Hematopoietic multipotent progenitor cell treated with erythropoietin and hydrocortisone succinate and interleukin-3 and kit ligand, for 17 days (in vitro differentiated cells): ENCODE results near the gene TNC.

Source experiments
- DNase-seq: peaks from one replicate; pipeline ENCODE4 v3.0.0-alpha.2; 2015; ENCODE audit warnings: low spot score

TNC gene

DNA sequence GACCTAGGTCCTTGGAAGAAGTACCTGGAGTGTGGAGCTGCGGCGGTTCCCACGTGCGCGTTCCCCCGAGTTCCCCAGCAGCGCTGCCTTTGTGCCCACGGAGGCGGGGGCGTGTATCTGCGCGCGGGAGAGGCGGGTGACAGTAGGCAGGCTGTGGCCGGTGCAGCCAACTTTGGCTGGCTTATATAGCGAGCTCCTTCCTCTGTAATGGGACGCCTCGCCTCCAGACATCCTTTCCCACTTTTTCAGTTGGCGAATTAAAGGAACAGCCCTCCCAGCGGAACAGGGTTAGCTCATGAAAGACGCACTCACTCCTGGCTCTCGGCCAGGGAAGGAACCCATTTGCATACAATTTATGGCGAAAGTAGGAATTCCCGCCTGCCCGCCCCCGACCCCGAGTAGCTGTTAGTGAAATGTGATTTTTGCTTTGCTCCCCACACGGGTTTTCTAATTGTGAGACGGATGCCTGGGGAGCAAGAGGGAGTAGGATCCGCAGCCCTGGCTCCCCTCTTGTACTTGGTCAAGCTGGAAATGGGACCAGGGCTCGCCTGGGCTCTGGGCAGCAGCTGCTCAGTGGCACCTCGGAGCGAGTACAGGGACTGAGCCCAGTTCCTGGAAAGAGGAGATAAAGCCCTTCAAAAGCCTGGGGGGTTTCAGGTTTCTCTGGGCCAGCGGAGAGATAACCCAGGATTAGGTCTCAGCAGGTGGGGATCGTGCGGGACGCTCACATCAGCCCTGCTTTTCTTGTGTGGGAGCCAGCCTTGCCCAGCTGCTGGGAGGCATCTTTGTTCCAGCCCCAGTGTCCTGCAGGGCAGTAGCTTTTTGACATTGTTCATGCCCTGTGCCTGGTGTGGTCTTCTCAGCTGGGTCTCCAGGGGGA, at the start of gene TNC:
TNC (minus strand) TSS at position 159 of the 880 bp plus-strand sequence. CDS start 27,139 bp downstream, outside the sequence.
- no peak for DNase-seq

DNA sequence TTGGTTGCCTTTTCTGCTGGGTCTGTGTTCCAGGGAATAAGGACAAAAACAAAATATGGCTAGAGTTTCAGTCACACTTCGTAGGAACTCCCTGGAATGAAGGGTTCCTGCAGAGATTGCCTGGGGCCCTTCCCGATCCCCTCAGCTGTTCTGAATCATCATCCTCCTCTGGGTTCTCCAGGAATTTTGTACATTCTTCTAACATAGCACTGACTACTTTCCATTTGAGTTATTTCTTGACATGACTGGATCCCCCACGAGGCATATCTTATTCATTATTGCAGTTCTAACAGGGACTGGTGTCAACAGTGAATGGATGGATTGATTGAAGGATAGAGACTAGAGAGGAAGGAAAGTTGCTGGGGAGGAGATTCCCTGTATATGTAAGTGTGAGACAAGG, 49.2 kb upstream of the TNC start:
- DNase-seq: no peak

DNA sequence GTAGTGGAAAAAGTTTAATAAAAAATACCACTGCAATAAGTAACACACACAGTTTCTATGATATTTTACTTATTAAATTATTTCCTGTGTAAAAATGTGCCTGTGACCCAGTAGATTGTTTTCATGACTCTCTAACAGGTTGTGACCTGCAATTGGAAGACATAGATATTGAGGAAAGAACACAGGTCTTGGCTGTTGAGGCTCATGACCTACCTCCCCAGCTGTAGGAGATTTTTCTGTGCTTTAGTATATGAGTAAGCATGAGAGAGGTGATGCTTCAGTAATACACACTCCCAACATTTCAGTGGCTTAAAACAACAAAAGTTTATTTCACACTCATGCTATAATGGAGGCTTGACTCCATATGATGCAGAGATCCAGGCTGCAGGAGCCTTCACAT, 47.3 kb upstream of the TNC start:
- DNase-seq: no peak

DNA sequence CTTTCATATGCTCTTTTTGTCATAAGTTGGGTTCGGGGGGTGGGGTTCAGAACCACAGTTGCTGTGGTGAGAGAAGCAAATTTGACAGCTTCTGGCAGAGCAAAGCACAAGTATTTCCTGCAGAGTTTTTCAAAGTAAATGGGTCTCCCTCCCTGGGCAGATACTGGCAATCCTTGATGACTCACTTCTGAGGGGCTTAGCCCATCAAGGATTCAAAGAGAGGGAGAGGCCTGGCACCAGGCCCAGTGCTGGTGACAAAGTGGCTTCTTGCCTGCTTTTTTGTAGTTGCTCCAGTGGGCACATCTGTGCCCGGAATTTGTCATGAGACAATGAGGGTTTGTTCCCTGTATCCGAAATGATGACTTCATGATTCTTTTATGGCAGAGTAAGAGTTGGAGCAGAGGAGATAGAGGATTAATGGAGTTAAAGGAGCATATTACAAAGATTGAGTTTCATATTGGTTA, 46.6 kb upstream of the TNC start:
- DNase-seq: no peak

DNA sequence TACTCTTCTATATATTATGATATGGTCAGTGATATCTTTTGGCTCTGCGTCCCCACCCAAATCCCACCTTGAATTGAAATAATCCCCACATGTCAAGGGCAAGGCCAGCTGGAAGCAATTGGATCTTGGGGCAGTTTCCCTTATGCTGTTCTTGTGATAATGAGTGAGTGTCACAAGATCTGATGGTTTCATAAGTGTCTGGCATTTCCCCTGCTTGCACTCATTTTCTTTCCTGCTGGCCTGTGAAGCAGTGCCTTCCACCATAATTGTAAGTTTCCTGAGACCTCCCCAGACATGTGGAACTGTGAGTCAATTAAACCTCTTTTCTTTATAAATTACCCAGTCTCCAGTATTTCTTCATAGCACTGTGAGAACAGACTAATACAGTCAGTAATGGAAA, 45.0 kb upstream of the TNC start:
- DNase-seq: no peak

DNA sequence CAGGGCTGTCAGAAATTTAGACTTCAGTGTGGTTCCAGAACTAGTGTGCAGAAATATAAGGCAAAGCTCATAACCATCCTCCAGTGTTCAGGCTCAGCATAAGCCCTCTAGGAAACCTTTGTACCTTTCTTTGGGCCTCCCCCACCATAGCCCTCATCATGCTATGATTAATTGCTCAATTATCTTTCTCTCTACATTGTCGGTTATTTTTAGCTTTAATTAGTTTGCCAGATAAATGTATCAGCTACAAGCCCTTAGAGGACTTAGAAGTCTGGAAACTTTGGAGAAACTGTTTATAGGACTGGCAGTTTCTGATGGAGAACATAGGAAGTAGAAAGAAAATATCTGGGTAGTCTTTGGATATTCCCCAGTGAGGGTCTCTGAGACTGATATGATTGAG, 43.5 kb upstream of the TNC start:
- DNase-seq: no peak

DNA sequence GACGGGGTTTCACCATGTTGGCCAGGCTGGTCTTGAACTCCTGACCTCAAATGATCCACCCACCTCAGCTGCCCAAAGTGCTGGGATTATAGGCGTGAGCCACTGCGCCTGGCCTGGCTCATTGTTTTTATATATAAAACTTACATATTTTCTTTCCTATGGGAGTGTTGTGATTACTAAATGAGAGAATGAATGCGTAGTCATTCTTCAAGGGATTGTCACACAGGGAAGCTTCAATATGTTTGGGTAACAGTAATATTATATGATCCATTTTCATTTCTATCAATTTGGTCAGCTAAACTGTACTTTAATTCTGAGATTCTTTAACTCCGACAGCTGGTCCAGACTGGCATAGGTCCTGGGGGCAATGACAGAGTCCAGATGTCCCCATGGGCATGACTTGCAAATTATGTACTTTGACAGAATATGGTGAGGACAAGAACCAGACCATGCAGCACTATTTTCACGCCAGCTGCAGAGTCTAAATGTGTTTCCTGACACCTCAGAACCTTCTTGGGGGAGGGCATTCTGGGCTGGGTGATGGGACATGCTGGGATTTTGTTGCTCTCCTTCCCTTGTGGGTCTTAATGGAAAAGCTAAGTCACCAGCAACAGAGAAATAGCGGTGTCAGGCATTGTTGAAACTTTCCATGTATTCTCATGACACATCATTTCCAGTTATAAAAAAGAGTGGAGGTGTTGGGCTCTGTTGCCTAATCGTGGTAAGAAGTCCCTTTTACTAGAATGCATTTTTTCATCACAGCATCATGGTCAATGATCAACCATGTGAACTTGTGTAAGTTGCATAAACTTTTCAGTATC, 40.9 kb upstream of the TNC start:
- no peak for DNase-seq

DNA sequence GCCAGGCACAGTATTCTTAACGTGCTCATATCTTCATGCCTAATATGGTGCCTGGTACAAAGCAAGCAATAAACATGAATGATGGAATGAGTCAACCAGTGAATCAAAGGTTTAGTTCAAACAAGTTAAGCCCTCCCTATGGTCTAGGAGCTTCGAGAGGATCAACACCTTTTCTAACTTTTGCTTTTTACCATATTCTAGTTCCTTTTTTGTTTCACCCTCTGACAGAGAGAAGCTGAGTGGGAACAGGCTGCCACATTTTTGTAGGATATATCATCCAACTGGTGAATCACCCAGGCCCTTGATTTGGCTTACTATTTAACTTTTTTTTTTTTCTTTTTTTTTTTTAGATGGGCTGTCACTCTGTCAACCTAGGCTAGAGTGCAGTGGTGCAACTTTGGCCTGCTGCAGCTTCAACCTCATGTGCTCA, 39.3 kb upstream of the TNC start:
- no peak for DNase-seq

DNA sequence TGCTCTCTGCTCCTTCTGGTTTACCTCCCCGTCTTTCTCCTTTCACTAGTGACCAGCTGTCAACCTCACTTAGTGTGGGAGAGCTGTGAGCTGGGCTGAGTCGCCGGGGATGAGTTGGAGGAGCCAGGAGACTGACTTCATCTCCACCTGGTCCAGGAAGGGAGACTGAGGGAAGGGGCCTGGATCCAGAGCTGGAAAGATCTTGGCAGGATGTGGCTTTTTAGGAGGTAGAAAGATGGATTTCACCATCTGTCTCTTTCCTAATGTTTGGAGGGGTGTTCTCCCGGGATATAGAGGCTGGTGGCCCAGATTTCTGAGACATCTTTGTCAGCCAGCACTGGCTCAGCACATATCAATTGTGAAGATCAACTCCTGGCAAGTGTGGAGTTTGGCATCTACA, 37.1 kb upstream of the TNC start:
- DNase-seq: no peak

DNA sequence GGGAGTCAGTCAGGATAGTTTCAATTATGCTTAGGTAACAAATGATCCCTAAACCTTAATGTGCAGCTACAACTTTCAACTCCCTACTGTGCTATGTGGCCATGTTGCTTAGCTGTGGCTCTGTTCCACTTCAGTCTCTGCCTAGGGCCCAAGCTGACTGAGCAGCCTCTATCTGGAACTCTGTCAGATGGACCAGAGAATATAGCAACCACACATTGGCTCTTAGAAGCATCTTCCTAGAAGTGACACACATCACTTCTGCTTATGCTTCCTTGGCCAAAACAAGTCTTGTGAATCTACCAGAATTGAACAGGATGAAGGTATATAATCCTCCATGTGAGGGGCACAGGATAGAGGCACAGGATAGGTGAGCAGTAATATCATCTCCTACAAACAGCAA, 36.7 kb upstream of the TNC start:
- DNase-seq: no peak

DNA sequence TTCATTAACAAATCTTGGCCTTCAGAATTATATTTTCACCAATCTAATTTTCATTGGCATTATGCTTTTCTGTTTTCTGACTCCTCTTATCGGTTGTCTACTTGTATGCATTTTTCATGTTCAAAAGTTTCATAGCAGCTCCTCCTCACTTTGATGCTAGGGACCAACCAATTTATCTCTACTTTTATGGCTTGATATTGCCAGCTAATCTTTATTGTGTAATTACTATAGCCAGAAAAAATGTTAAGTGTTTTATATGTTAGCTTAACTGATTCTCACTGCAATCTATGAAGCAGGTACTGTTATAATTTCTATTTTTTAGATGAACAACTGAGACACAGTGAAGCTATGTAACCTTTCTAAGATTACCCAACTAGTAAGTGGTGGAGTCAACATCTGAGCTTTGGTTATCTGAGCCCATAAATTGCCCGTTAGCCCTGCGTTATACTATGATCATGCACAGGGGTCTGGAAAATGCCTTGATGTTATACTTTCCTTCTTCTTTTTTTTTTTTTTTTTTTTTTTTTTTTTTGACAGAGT, 34.4 kb upstream of the TNC start:
- DNase-seq: no peak

DNA sequence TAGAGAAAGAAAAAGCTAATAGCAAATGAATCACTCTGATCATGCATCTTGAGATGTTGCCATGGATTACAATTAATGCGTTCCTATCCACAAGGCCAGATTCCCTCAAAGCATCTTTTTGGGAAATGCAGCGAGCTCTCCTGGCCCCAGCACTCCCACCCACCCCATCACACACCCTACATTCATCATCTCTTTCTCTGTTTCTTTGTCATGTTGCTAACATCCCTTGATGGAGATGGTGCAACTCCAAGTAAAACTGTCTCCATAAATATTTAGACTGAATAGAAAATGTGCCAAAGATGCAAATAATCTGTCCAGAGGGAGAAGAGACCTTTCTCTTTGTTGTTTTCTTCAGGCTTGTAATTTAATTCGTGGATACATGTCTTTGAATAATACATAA, 30.8 kb upstream of the TNC start:
- no peak for DNase-seq

DNA sequence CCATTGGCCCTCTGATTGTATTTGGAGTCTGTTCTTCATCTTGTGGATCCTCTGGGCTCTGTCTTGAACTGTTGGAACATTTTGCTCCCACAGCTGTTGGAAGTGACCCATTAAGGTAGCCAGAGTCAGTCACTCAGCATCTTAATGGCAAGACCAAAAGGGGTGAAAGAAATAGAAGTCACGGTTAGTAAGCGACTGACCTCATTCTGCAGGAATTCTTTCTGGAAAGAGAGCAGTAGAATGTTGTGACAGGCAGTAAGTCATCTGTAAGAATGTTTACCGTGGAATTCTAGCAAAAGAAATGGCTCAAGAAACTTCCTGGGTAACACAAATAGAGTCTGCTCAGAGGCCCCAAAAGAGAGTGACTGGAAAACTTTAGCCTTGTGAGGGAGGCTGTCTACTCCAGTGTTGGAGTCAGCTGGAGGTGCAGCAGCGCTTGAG, 28.6 kb upstream of the TNC start:
- no peak for DNase-seq

DNA sequence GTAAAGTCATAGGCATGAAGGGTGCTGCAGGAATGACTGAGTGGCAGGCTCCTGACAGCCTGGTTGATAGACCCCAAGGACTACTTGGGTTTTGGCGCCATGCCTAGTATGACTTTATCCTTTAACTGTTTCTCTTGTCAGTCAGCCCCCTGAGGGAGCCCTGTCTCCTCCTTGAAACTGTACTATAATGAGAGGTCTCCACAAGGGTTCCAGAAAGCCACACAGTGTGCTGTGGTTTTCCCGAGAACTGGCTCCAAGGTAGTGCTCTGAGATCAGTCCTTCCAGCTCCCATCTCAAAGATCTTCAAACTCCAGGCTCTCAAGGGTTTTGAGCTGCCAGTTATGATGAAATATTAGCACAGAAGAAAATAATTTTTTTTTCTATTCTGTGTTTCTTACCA, 26.7 kb upstream of the TNC start:
- DNase-seq: no peak

DNA sequence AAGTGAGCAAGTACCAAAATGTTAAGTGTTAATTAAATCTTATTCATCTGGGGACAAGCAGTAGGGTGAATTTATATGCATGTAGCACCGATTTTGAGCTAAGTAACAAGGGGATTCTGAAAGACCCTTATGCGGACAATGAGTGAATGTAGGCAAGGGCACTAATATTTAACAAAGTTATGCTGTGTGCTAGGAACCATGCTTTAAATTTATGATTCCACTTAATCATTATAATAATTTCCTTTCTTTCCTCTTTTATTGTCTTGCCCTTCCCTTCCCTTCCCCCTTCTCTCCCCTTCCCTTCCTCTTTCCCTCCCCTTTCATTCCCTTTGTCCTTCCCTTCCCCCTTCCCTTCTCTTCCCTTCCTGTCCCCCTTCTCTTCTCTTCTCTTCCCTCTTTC, 25.7 kb upstream of the TNC start:
- DNase-seq: no peak

DNA sequence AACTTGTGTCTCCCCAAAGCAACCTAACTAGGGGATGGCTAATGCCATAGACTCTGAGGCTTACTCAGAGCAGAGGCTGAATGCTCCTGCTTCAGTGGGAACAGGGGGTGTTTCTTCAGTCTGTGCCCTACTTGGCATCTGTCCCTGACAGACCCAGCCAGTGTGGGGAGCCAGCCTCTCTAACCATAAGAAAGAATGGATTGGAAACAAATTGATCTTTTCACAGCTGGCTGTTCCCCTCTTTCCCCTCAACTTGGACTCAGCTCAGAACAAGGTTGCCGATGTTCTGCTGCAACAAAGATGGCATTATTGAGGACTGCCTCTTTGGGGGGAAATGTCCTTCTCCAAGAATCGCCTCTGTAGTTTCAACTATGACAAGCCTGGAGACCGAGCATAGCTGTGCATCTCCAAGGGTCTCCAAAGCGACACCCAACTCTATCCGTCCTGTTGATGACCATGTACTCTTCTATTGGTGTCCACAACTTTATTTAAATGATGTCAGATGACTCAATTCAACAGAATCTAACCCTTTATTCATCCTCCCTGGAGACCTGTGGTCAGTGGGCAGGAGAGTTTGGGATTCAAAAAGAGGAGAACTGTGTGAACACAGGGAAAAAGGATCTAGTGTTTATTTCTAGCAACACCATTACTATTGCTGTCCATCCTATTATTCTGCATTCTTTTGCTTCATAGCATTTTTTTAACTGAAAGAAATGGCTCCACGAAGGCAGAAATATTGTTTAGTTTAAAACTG, 24.7 kb upstream of the TNC start:
- DNase-seq: no peak

DNA sequence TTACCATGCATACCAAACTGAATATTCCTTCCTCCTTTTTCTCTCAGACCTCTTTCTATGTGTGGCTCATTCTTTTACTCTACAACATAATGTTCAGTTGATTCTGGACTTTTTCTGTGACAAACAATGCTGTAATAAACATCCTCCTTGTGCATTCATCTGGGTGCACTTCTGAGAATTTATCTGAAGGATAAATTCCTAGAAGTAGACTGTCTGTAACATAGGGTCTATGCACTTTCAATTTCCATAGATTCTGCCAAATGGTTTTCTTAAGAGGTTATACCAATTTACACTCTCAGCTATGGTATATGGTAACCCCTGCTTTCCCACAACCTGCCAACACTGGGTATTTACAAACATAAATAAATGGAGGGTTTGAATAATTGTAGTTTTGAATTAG, 24.1 kb upstream of the TNC start:
- DNase-seq: no peak

DNA sequence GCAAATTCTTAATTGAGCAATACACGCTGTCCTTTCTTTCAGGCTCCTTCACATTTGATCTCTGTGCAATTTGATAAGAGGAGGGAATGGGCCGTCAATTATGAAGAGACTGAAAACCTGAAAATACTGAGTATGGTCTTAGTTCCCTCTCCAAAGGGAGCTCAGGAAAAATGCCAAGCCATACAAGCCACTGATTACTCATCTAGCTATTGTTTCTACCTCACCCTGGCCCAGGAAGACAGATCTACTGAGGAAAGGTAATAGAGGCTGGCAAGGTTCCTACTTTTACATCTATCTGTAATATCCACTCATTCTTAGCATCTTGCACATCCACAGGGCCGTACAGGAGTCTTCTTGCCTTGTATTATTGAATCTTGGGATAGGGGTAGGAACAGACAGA, 23.7 kb upstream of the TNC start:
- DNase-seq: no peak

DNA sequence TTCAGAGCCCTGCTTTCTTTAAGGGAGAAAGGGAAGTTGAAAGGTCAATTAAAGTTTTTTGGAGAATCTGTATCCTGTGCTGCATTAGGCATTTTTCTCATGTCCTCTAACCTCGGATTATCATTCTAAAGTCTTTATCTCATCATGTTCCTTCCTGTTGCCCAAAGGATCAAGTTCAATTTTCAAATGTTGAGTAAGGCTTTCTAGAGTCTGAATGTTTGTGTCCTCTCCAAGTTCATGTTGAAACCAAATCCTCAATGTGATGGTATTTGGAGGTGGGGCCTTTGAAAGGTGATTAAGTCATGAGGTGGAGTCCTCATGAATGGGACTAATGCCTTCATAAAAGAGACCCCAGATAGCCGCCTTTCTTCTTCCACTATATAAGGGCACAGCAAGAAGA, 20.2 kb upstream of the TNC start:
- no peak for DNase-seq

DNA sequence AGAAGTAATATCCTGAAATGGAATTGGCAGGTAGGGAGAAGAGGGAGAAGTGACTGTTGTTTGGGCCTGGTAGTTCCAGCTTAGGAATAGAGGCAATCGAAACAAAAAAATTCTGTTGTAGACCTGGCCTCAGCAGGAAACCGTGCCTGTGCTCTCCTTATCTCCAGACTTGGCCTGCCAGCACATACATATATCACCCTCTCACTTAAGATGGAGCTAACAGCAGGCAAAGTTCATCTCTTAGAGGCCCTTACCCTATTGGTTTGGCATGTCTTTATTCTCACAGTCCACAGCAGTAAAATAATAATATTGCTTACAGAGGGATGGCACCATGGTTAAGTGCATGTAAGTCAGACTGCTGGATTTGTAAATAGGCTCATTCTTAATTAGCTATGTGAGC, 19.6 kb upstream of the TNC start:
- DNase-seq: no peak

DNA sequence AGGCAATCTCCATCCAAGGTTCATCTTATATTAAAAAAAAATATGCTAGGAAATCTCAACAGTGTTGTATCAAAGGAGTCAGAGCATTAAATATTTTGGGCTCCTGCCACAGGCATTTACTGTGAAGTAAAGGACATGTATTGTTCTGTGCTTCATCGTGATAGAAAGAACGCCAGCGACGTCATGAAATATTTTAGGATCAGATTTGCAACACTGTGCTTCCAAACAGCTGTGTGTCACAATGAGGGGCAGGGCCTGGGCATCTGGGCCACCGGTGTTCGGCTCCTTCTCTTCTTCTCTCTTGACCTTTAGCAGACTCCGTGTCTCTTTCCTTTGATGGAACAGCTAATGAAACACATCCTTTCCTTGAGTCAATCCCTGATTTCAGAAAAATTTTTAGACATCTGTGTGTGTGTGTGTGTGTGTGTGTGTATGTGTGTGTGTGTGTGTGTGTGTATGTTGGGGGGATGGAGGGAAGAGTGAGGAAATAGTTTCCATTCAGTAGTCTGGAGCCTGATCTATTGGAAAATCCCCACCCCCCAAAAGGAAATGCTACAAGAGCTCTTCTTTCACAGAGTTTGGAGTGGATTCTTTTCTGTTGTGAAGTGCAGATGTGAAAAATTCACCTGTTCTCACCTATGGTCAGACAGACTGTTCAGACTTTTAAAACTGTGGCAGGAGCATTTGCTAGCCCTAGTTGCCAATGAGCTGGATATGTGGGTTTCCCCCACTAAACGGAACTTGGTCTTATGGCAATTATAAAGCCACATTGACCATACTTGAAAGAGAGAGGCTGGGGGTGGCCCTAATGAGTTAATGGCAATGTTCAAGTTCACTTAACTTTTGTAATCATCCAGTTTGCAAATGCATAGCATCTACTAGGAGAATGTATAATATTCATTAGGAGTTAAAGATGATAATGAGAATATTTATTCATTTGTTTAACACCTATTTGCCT, 18.1 kb upstream of the TNC start:
- DNase-seq: no peak
